G401 (cell line): ENCODE data around the gene TMEM123. TPM values are rescaled to one million over a fixed set of nuclear protein-coding genes. Genes with fewer than 3 reads are reported as not detected.

ENCODE experiments used
- total RNA-seq: library from RNA; depleted of rRNA; stranded (reverse); fragments of >200 nt; shearing (Covaris generic); gene quantifications from 2 replicates; pipeline ENCODE4 v1.2.3, GENCODE V29; 2014; rRNA removed

The TMEM123 gene
- total RNA-seq, 1 experiment from 2014 or later, result 104 TPM

Other genes starting within 250 kb of the TMEM123 start
- 0.07 TPM in 1 of 2 replicates, not detected in the other for gene BIRC3, start 135.3 kb downstream of the TMEM123 start, total RNA-seq
- gene BIRC2, start 105.6 kb downstream of the TMEM123 start, total RNA-seq, result 97.0 and 105 TPM in 2 replicates
- gene MMP7, start 78.0 kb upstream of the TMEM123 start, total RNA-seq, result not detected in 2 replicates
- not detected in 2 replicates for gene MMP20, start 172.6 kb upstream of the TMEM123 start, total RNA-seq